Measurements from ENCODE around the gene CD44.

Gene CD44

GRCh38 chr11:35160246-35160824 lies 21.4 kb downstream of the CD44 start:
- no peak for ATAC-seq (ENCODE audit: insufficient read depth, low read depth)
- Histone ChIP-seq H3K27me3 (ENCODE audit: insufficient read depth, low read length, poor library complexity) (no peaks in the 10 kb centered on the region), H3K27ac (ENCODE audit: low read length) (no peak overlapping the region), H3K9me3 (ENCODE audit: insufficient read depth, low read length, severe bottlenecking) (no peaks in the 10 kb centered on the region), H3K9ac (ENCODE audit: low read depth, low read length) (no peak overlapping the region), H4K20me1 (ENCODE audit: insufficient read depth, low read length) (peaks cover 24% of the 10 kb centered on the region; the same call in 1 of the 2 replicates), H3K4me2 (ENCODE audit: insufficient read depth, low read length) (no peak overlapping the region), H3K4me3 (ENCODE audit: low read depth in 1 of 2, low read length in 2 of 2) (no peak overlapping the region), H3K4me1 (ENCODE audit: insufficient read depth, low read length) (peaks cover 39% of the 10 kb centered on the region), H3K36me3 (ENCODE audit: insufficient read depth, low read length) (peaks cover 5% of the 10 kb centered on the region; the same call in 1 of the 2 replicates), H3K79me2 (ENCODE audit: insufficient read depth, low read length) (peaks cover 97% of the 10 kb centered on the region), H2AFZ (ENCODE audit: low read depth, low read length) (no peak overlapping the region)
- DNase-seq = no peak
- TF ChIP-seq EZH2 (IDR thresholded peaks at IDR 0.05; ENCODE audit: borderline replicate concordance, low read depth, low read length, severe bottlenecking) = no peak
- TF ChIP-seq CTCF (IDR thresholded peaks at IDR 0.05; ENCODE audit: borderline replicate concordance, extremely low read depth, low read length, poor library complexity, severe bottlenecking) = no peak

- Histone ChIP-seq H4K20me1 (ENCODE audit: insufficient read depth, low read length) (peaks cover 24% of the 10 kb centered on the region; the same call in 1 of the 2 replicates), H3K9me3 (ENCODE audit: insufficient read depth, low read length, severe bottlenecking) (no peaks in the 10 kb centered on the region), H3K4me2 (ENCODE audit: insufficient read depth, low read length) (no peak overlapping the region), H3K27ac (ENCODE audit: low read length) (no peak overlapping the region), H3K4me1 (ENCODE audit: insufficient read depth, low read length) (peaks cover 46% of the 10 kb centered on the region), H3K36me3 (ENCODE audit: insufficient read depth, low read length) (peaks cover 5% of the 10 kb centered on the region; the same call in 1 of the 2 replicates), H3K9ac (ENCODE audit: low read depth, low read length) (no peak overlapping the region), H3K79me2 (ENCODE audit: insufficient read depth, low read length) (peaks cover 91% of the 10 kb centered on the region), H3K4me3 (ENCODE audit: low read depth in 1 of 2, low read length in 2 of 2) (no peak overlapping the region), H2AFZ (ENCODE audit: low read depth, low read length) (no peak overlapping the region), H3K27me3 (ENCODE audit: insufficient read depth, low read length, poor library complexity) (no peaks in the 10 kb centered on the region)
- TF ChIP-seq EZH2 (IDR thresholded peaks at IDR 0.05; ENCODE audit: borderline replicate concordance, low read depth, low read length, severe bottlenecking) = no peak
- TF ChIP-seq CTCF (IDR thresholded peaks at IDR 0.05; ENCODE audit: borderline replicate concordance, extremely low read depth, low read length, poor library complexity, severe bottlenecking) = no peak
- DNase-seq (no peak), ATAC-seq (ENCODE audit: insufficient read depth, low read depth) (no peak)
These were observed 22.1 kb downstream of the CD44 start for GRCh38 chr11:35160902-35161597.

- Histone ChIP-seq H3K9ac (ENCODE audit: low read depth, low read length) (no peak overlapping the region), H3K27ac (ENCODE audit: low read length) (peak overlapping the region; percentile 78), H3K36me3 (ENCODE audit: insufficient read depth, low read length) (peaks cover 5% of the 10 kb centered on the region; the same call in 1 of the 2 replicates), H3K27me3 (ENCODE audit: insufficient read depth, low read length, poor library complexity) (no peaks in the 10 kb centered on the region), H3K9me3 (ENCODE audit: insufficient read depth, low read length, severe bottlenecking) (no peaks in the 10 kb centered on the region), H3K79me2 (ENCODE audit: insufficient read depth, low read length) (peaks cover 92% of the 10 kb centered on the region), H3K4me3 (ENCODE audit: low read depth in 1 of 2, low read length in 2 of 2) (no peak overlapping the region), H3K4me1 (ENCODE audit: insufficient read depth, low read length) (peaks cover 63% of the 10 kb centered on the region), H3K4me2 (ENCODE audit: insufficient read depth, low read length) (no peak overlapping the region), H2AFZ (ENCODE audit: low read depth, low read length) (no peak overlapping the region), H4K20me1 (ENCODE audit: insufficient read depth, low read length) (peaks cover 16% of the 10 kb centered on the region; the same call in 1 of the 2 replicates)
- ATAC-seq (ENCODE audit: insufficient read depth, low read depth) (no peak), DNase-seq (no peak)
- TF ChIP-seq EZH2 (IDR thresholded peaks at IDR 0.05; ENCODE audit: borderline replicate concordance, low read depth, low read length, severe bottlenecking) (no peak), CTCF (IDR thresholded peaks at IDR 0.05; ENCODE audit: borderline replicate concordance, extremely low read depth, low read length, poor library complexity, severe bottlenecking) (no peak)
These were observed 23.8 kb downstream of the CD44 start for GRCh38 chr11:35162745-35163144.

All from DND-41 (cell line).